ENCODE results near the gene ASIC1.

Gene ASIC1

GRCh38 chr12:50041062-50041860 lies 16.1 kb upstream of the ASIC1 start:
- no peak for DNase-seq (ENCODE audit: low read depth)

GRCh38 chr12:50041962-50042361 lies 15.4 kb upstream of the ASIC1 start:
- no peak for DNase-seq (ENCODE audit: low read depth)

- DNase-seq (ENCODE audit: low read depth) = no peak
Observed at GRCh38 chr12:50042693-50043092, 14.7 kb upstream of the ASIC1 start.

GRCh38 chr12:50043308-50043707 lies 14.1 kb upstream of the ASIC1 start:
- no peak for DNase-seq (ENCODE audit: low read depth)

GRCh38 chr12:50043854-50044253 lies 13.5 kb upstream of the ASIC1 start:
- no peak for DNase-seq (ENCODE audit: low read depth)

GRCh38 chr12:50047693-50048250 lies 9.6 kb upstream of the ASIC1 start:
- DNase-seq (ENCODE audit: low read depth) = no peak

- no peak for DNase-seq (ENCODE audit: low read depth)
Observed at GRCh38 chr12:50049254-50050118, 7.9 kb upstream of the ASIC1 start.

- no peak for DNase-seq (ENCODE audit: low read depth)
Observed at GRCh38 chr12:50050119-50050385, 7.3 kb upstream of the ASIC1 start.

GRCh38 chr12:50050410-50051098 lies 6.8 kb upstream of the ASIC1 start:
- DNase-seq (ENCODE audit: low read depth) = no peak

GRCh38 chr12:50051101-50051806 lies 6.1 kb upstream of the ASIC1 start:
- no peak for DNase-seq (ENCODE audit: low read depth)

GRCh38 chr12:50052544-50052943 lies 4.9 kb upstream of the ASIC1 start:
- no peak for DNase-seq (ENCODE audit: low read depth)

- DNase-seq (ENCODE audit: low read depth) = no peak
Observed at GRCh38 chr12:50052964-50053363, 4.4 kb upstream of the ASIC1 start.

GRCh38 chr12:50053583-50053982 lies 3.8 kb upstream of the ASIC1 start:
- DNase-seq (ENCODE audit: low read depth) = no peak

- peak; percentile 14 for DNase-seq (ENCODE audit: low read depth)
Observed at GRCh38 chr12:50055831-50056638, 1.4 kb upstream of the ASIC1 start.

- no peak for DNase-seq (ENCODE audit: low read depth)
Observed at GRCh38 chr12:50056639-50056976, 788 bp upstream of the ASIC1 start.

GRCh38 chr12:50057896-50058670 lies 687 bp downstream of the ASIC1 start:
- DNase-seq (ENCODE audit: low read depth) = no peak

GRCh38 chr12:50058743-50059312 lies 1.4 kb downstream of the ASIC1 start:
- no peak for DNase-seq (ENCODE audit: low read depth)

GRCh38 chr12:50059440-50060119 lies 2.2 kb downstream of the ASIC1 start:
- no peak for DNase-seq (ENCODE audit: low read depth)

GRCh38 chr12:50060120-50060468 lies 2.7 kb downstream of the ASIC1 start:
- no peak for DNase-seq (ENCODE audit: low read depth)

GRCh38 chr12:50061171-50061570 lies 3.8 kb downstream of the ASIC1 start:
- no peak for DNase-seq (ENCODE audit: low read depth)

Measured in T-helper 22 cell (primary cell).